ENCODE results near the gene SETMAR. TPM values are rescaled to one million over a fixed set of nuclear protein-coding genes. Genes with fewer than 3 reads are reported as not detected.

Gene SETMAR
- total RNA-seq, 1 donor from 2014 or later, result 18.3 TPM

- H3K27me3 ChIP-seq, result no peaks in the 10 kb centered on the region
- no peak overlapping the region for H3K4me3 Mint-ChIP-seq
- no peaks in the 10 kb centered on the region for H3K27me3 Mint-ChIP-seq (ENCODE audit: insufficient read depth, low read depth)
- H3K36me3 ChIP-seq, result no peaks in the 10 kb centered on the region
- no peaks in the 10 kb centered on the region for H3K4me1 ChIP-seq
- peaks cover 17% of the 10 kb centered on the region for H3K4me1 Mint-ChIP-seq
- H3K4me3 ChIP-seq, result no peak overlapping the region
- H3K36me3 Mint-ChIP-seq, result peaks cover 2% of the 10 kb centered on the region
- DNase-seq (ENCODE audit: low spot score), result no peak
- H3K9me3 Mint-ChIP-seq, result no peaks in the 10 kb centered on the region
- no peaks in the 10 kb centered on the region for H3K9me3 ChIP-seq (ENCODE audit: low read depth)
- H3K27ac Mint-ChIP-seq, result no peak overlapping the region
- no peak overlapping the region for H3K9ac ChIP-seq
- no peaks in the 10 kb centered on the region for H3F3A ChIP-seq (ENCODE audit: low read depth)
- TF ChIP-seq CTCF (IDR thresholded peaks at IDR 0.05) (no peak), EZH2 (IDR thresholded peaks at IDR 0.05) (no peak), EZH2phosphoT487 (IDR thresholded peaks at IDR 0.05) (no peak)
- H3K4me2 ChIP-seq, result no peak overlapping the region
- H3K79me2 ChIP-seq (ENCODE audit: low read depth), result no peaks in the 10 kb centered on the region
- no peaks in the 10 kb centered on the region for H4K20me1 ChIP-seq (ENCODE audit: low read depth)
- no peak overlapping the region for H3K27ac ChIP-seq
- no peak overlapping the region for H2AFZ ChIP-seq (replicated peaks)
Observed at GRCh38 chr3:4358273-4358672, 55.1 kb downstream of the SETMAR start.

- H3K27me3 ChIP-seq, result no peaks in the 10 kb centered on the region
- H3K4me2 ChIP-seq, result no peak overlapping the region
- no peak overlapping the region for H3K27ac ChIP-seq
- no peaks in the 10 kb centered on the region for H4K20me1 ChIP-seq (ENCODE audit: low read depth)
- no peak overlapping the region for H3K4me3 ChIP-seq
- H3K9me3 Mint-ChIP-seq, result no peaks in the 10 kb centered on the region
- no peaks in the 10 kb centered on the region for H3K36me3 ChIP-seq
- H3F3A ChIP-seq (ENCODE audit: low read depth), result no peaks in the 10 kb centered on the region
- H3K36me3 Mint-ChIP-seq, result peaks cover 2% of the 10 kb centered on the region
- no peak for TF ChIP-seq EZH2phosphoT487 (IDR thresholded peaks at IDR 0.05)
- no peak for TF ChIP-seq CTCF (IDR thresholded peaks at IDR 0.05)
- no peak for TF ChIP-seq EZH2 (IDR thresholded peaks at IDR 0.05)
- H3K4me1 Mint-ChIP-seq, result peaks cover 17% of the 10 kb centered on the region
- H3K9me3 ChIP-seq (ENCODE audit: low read depth), result no peaks in the 10 kb centered on the region
- H3K27ac Mint-ChIP-seq, result no peak overlapping the region
- no peak overlapping the region for H3K4me3 Mint-ChIP-seq
- no peaks in the 10 kb centered on the region for H3K4me1 ChIP-seq
- no peak for DNase-seq (ENCODE audit: low spot score)
- H3K79me2 ChIP-seq (ENCODE audit: low read depth), result no peaks in the 10 kb centered on the region
- no peaks in the 10 kb centered on the region for H3K27me3 Mint-ChIP-seq (ENCODE audit: insufficient read depth, low read depth)
- no peak overlapping the region for H3K9ac ChIP-seq
- H2AFZ ChIP-seq (replicated peaks), result no peak overlapping the region
Observed at GRCh38 chr3:4359805-4360502, 56.8 kb downstream of the SETMAR start.

- Histone ChIP-seq H2AFZ (replicated peaks) (no peak overlapping the region), H4K20me1 (ENCODE audit: low read depth) (no peaks in the 10 kb centered on the region), H3F3A (ENCODE audit: low read depth) (no peaks in the 10 kb centered on the region), H3K27me3 (no peaks in the 10 kb centered on the region), H3K4me3 (no peak overlapping the region), H3K9ac (no peak overlapping the region), H3K4me2 (no peak overlapping the region), H3K9me3 (ENCODE audit: low read depth) (no peaks in the 10 kb centered on the region), H3K79me2 (ENCODE audit: low read depth) (no peaks in the 10 kb centered on the region), H3K4me1 (no peaks in the 10 kb centered on the region), H3K36me3 (no peaks in the 10 kb centered on the region), H3K27ac (no peak overlapping the region)
- DNase-seq (ENCODE audit: low spot score), result no peak
- no peaks in the 10 kb centered on the region for H3K9me3 Mint-ChIP-seq
- no peak overlapping the region for H3K27ac Mint-ChIP-seq
- TF ChIP-seq EZH2phosphoT487 (IDR thresholded peaks at IDR 0.05) (no peak), EZH2 (IDR thresholded peaks at IDR 0.05) (no peak)
- peaks cover 2% of the 10 kb centered on the region for H3K36me3 Mint-ChIP-seq
- no peak overlapping the region for H3K4me3 Mint-ChIP-seq
- no peaks in the 10 kb centered on the region for H3K27me3 Mint-ChIP-seq (ENCODE audit: insufficient read depth, low read depth)
- H3K4me1 Mint-ChIP-seq, result peaks cover 10% of the 10 kb centered on the region
Observed at GRCh38 chr3:4360817-4361216, 57.6 kb downstream of the SETMAR start.

- TF ChIP-seq EZH2 (IDR thresholded peaks at IDR 0.05) (no peak), CTCF (IDR thresholded peaks at IDR 0.05) (no peak), EZH2phosphoT487 (IDR thresholded peaks at IDR 0.05) (no peak)
- Mint-ChIP-seq H3K36me3 (peaks cover 2% of the 10 kb centered on the region), H3K4me1 (no peaks in the 10 kb centered on the region), H3K4me3 (no peak overlapping the region), H3K27ac (no peak overlapping the region), H3K9me3 (no peaks in the 10 kb centered on the region), H3K27me3 (ENCODE audit: insufficient read depth, low read depth) (no peaks in the 10 kb centered on the region)
- Histone ChIP-seq H4K20me1 (ENCODE audit: low read depth) (no peaks in the 10 kb centered on the region), H3K27ac (no peak overlapping the region), H3K79me2 (ENCODE audit: low read depth) (no peaks in the 10 kb centered on the region), H3K4me1 (no peaks in the 10 kb centered on the region), H3K9me3 (ENCODE audit: low read depth) (no peaks in the 10 kb centered on the region), H3K27me3 (no peaks in the 10 kb centered on the region), H3K9ac (no peak overlapping the region), H3K4me2 (no peak overlapping the region), H3K36me3 (no peaks in the 10 kb centered on the region), H3F3A (ENCODE audit: low read depth) (no peaks in the 10 kb centered on the region), H3K4me3 (no peak overlapping the region), H2AFZ (replicated peaks) (no peak overlapping the region)
- no peak for DNase-seq (ENCODE audit: low spot score)
Observed at GRCh38 chr3:4362523-4362922, 59.4 kb downstream of the SETMAR start.
